Uterus (tissue), 2 donors: ENCODE data around the gene PDE6B.

ENCODE experiments used
- POLR2A ChIP-seq, 2 donors: fragments of 450-650 bp; IDR thresholded peaks; one replicate each; pipeline ENCODE4 v1.6.1; 2016; ENCODE audit warnings: antibody characterized with exemption in 2 of 2, mild to moderate bottlenecking in 1 of 2, moderate library complexity in 1 of 2
- TF ChIP-seq, protein P1 (sequence below), 4 experiments: fragments of 200-600 bp in 2 of 4; fragments of 450-650 bp in 2 of 4; sonication (generic) in 2 of 4; IDR thresholded peaks; one replicate each; pipeline ENCODE4 v1.5.1; 2016 to 2019; ENCODE audit warnings: antibody characterized with exemption in 4 of 4, mild to moderate bottlenecking in 2 of 4, moderate library complexity in 1 of 4

DNA sequence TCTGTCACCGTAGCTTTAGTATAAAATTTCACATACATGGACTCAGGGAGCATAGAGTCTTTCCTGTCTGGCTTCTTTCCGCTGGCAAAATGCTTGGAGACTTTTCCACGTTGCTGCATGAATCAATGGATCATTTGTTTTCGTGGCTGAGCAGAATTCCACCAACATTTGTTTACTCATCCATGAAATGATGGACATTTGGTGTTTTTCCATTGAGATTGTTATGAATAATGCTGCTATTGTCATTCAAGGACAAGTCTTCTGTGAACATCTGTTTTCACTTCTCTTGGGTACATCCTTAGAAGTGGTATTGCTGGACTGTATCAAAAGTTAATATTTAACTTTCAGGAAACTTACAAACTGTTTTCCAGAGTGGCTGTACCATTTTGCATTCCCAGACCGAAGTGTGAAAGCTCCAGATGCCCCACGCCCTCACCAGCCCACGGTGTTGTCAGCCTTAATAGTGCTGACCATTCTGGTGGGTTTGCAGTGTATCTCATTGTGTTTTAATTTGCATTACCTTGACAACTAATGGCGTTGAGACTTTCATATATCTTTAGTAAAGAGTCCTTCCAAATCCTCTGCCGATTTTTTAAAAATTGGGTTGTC is 43.5 kb upstream of the PDE6B start:
- TF ChIP-seq, protein P1, sequence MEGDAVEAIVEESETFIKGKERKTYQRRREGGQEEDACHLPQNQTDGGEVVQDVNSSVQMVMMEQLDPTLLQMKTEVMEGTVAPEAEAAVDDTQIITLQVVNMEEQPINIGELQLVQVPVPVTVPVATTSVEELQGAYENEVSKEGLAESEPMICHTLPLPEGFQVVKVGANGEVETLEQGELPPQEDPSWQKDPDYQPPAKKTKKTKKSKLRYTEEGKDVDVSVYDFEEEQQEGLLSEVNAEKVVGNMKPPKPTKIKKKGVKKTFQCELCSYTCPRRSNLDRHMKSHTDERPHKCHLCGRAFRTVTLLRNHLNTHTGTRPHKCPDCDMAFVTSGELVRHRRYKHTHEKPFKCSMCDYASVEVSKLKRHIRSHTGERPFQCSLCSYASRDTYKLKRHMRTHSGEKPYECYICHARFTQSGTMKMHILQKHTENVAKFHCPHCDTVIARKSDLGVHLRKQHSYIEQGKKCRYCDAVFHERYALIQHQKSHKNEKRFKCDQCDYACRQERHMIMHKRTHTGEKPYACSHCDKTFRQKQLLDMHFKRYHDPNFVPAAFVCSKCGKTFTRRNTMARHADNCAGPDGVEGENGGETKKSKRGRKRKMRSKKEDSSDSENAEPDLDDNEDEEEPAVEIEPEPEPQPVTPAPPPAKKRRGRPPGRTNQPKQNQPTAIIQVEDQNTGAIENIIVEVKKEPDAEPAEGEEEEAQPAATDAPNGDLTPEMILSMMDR (IDR thresholded peaks at IDR 0.05) = no peak
- no peak for TF ChIP-seq POLR2A (IDR thresholded peaks at IDR 0.05)
